Measurements from ENCODE around the gene OXER1. TPM values are rescaled to one million over a fixed set of nuclear protein-coding genes. Genes with fewer than 3 reads are reported as not detected.

Gene OXER1
- polyA plus RNA-seq, 2 of the 4 experiments (the other 2 are of a cell fraction): not detected

- ChIA-PET POLR2A (no interaction called here), CTCF (interaction anchor here (0.6 to 1.6 kb wide), 3 partner anchors 8 to 95 kb away, joined by 3 to 4 read pairs (median 4); no protein-coding TSS in a partner anchor)
- no peak overlapping the region for H3K4me3 ChIP-seq
- 73% methylated on average over 4 of the region's 4 CpGs for WGBS (ENCODE audit: missing lambda C conversion rate)
- ATAC-seq (no peak), FAIRE-seq (no peak), DNase-seq (ENCODE audit: low read depth in 1 of 2, low spot score in 1 of 2) (no peak)
- H3K4me2 ChIP-seq: no peak overlapping the region
- no peak overlapping the region for H3K27ac ChIP-seq
- H3K4me1 ChIP-seq: no peaks in the 10 kb centered on the region
- no peaks in the 10 kb centered on the region for H3K9me3 ChIP-seq
- TF ChIP-seq SMC3 (IDR thresholded peaks at IDR 0.05): no peak
- no peak for TF ChIP-seq RFX5 (IDR thresholded peaks at IDR 0.05)
- TF ChIP-seq TFCP2L1 (CRISPR knock-in tag; IDR thresholded peaks at IDR 0.05): no peak
- no peak for TF ChIP-seq CBX8 (IDR thresholded peaks at IDR 0.05)
- no peak for TF ChIP-seq HES2 (IDR thresholded peaks at IDR 0.05)
- no peak for TF ChIP-seq HOXB13 (CRISPR knock-in tag; IDR thresholded peaks at IDR 0.05; ENCODE audit: low read depth)
- no peak for TF ChIP-seq HOXB5 (CRISPR knock-in tag; IDR thresholded peaks at IDR 0.05)
- TF ChIP-seq CHD2 (IDR thresholded peaks at IDR 0.05; ENCODE audit: low read length, partially characterized antibody): no peak
- no peak for TF ChIP-seq HMGXB4 (CRISPR knock-in tag; IDR thresholded peaks at IDR 0.05; ENCODE audit: borderline replicate concordance)
- TF ChIP-seq EP300 (IDR thresholded peaks at IDR 0.05): no peak
Observed at GRCh38 chr2:42757981-42758740, 5.8 kb downstream of the OXER1 start.

GRCh38 chr2:42756966-42757513 lies 6.9 kb downstream of the OXER1 start:
- no peak overlapping the region for H3K27ac ChIP-seq
- no peak for TF ChIP-seq FOSB (CRISPR knock-in tag; IDR thresholded peaks at IDR 0.05)
- no peak for TF ChIP-seq RFX5 (IDR thresholded peaks at IDR 0.05)
- TF ChIP-seq HMGXB4 (CRISPR knock-in tag; IDR thresholded peaks at IDR 0.05; ENCODE audit: borderline replicate concordance): no peak
- TF ChIP-seq NR3C1 (IDR thresholded peaks at IDR 0.05): no peak
- TF ChIP-seq GATA3 (IDR thresholded peaks at IDR 0.05; ENCODE audit: borderline replicate concordance): no peak
- TF ChIP-seq ZNF302 (CRISPR knock-in tag; IDR thresholded peaks at IDR 0.05): no peak
- no peak for TF ChIP-seq CHD4 (IDR thresholded peaks at IDR 0.05; ENCODE audit: borderline replicate concordance)
- no peak for TF ChIP-seq SMC3 (IDR thresholded peaks at IDR 0.05)
- no peak for TF ChIP-seq SREBF2 (IDR thresholded peaks at IDR 0.05)
- no peak for TF ChIP-seq FOXS1 (CRISPR knock-in tag; IDR thresholded peaks at IDR 0.05)
- TF ChIP-seq RNF2 (IDR thresholded peaks at IDR 0.05; ENCODE audit: borderline replicate concordance, low read depth): no peak
- TF ChIP-seq CEBPB (IDR thresholded peaks at IDR 0.05): no peak
- no peak for TF ChIP-seq JUNB (IDR thresholded peaks at IDR 0.05)
- no peak for TF ChIP-seq HES2 (IDR thresholded peaks at IDR 0.05)
- no peak for TF ChIP-seq CBX8 (IDR thresholded peaks at IDR 0.05)
- TF ChIP-seq EP300 (IDR thresholded peaks at IDR 0.05): no peak
- no peak for TF ChIP-seq MAFK (IDR thresholded peaks at IDR 0.05; ENCODE audit: partially characterized antibody)
- TF ChIP-seq HDAC2 (IDR thresholded peaks at IDR 0.05): no peak
- no peak for TF ChIP-seq USF2 (IDR thresholded peaks at IDR 0.05)
- TF ChIP-seq NPAS2 (CRISPR knock-in tag; IDR thresholded peaks at IDR 0.05; ENCODE audit: borderline replicate concordance): no peak
- no peaks in the 10 kb centered on the region for H3K4me1 ChIP-seq
- no peak overlapping the region for H3K4me3 ChIP-seq
- WGBS (ENCODE audit: missing lambda C conversion rate): 76% methylated on average over 6 of the region's 6 CpGs
- no peaks in the 10 kb centered on the region for H3K9me3 ChIP-seq
- H3K4me2 ChIP-seq: no peak overlapping the region
- ChIA-PET POLR2A (no interaction called here), CTCF (interaction anchor here (0.6 kb wide), 1 partner anchor 94 kb away, joined by 3 read pairs; no protein-coding TSS in a partner anchor)
- no peak for ATAC-seq
- no peak for DNase-seq (ENCODE audit: low read depth in 1 of 2, low spot score in 1 of 2)
- no peak for FAIRE-seq
